Fibroblast of the aortic adventitia (primary cell): ENCODE results near the gene ID2. TPM values are rescaled to one million over a fixed set of nuclear protein-coding genes. Genes with fewer than 3 reads are reported as not detected.

Source experiments
- DNase-seq: peaks from one replicate; pipeline ENCODE4 v3.0.0-alpha.2; 2010; ENCODE audit warnings: low read depth
- H3K4me3 ChIP-seq: 2 replicates; pipeline ENCODE4 v1.5.1; 2011; ENCODE audit warnings: low read depth, mild to moderate bottlenecking, control low read depth, low read length, moderate library complexity
- CTCF ChIP-seq: IDR thresholded peaks from 2 replicates; pipeline ENCODE4 v1.5.1; 2011; ENCODE audit warnings: mild to moderate bottlenecking, low read length, control low read depth, inconsistent platforms; ENCODE audit not compliant: insufficient read depth
- total RNA-seq: library from RNA; depleted of rRNA; stranded (reverse); fragments of >200 nt; gene quantifications from 2 replicates; pipeline ENCODE4 v1.2.3, GENCODE V29; 2012; ENCODE audit warnings: low replicate concordance

The ID2 gene
- total RNA-seq, 1 donor: 207 TPM

GRCh38 chr2:8678731-8679566 lies 2.9 kb upstream of the ID2 start:
- peak; percentile 96 for DNase-seq
- TF ChIP-seq CTCF: no peak
- peak overlapping the region; percentile 75 for H3K4me3 ChIP-seq

GRCh38 chr2:8679567-8679826 lies 2.4 kb upstream of the ID2 start:
- no peak for TF ChIP-seq CTCF
- DNase-seq: no peak
- peak overlapping the region; percentile 75 for H3K4me3 ChIP-seq

- no peak for TF ChIP-seq CTCF
- DNase-seq: peak; percentile 80
- H3K4me3 ChIP-seq: peak overlapping the region; percentile 75
Observed at GRCh38 chr2:8679827-8680731, 1.8 kb upstream of the ID2 start.

- peak; percentile 92 for DNase-seq
- TF ChIP-seq CTCF: no peak
- peak overlapping the region; percentile 70 for H3K4me3 ChIP-seq
Observed at GRCh38 chr2:8680822-8681760, 765 bp upstream of the ID2 start.

- peak overlapping the region; percentile 93 for H3K4me3 ChIP-seq
- peak; percentile 70 for DNase-seq
- no peak for TF ChIP-seq CTCF
Observed at GRCh38 chr2:8682719-8683667, 1.1 kb downstream of the ID2 start.

GRCh38 chr2:8684540-8684877 lies 2.7 kb downstream of the ID2 start:
- peak overlapping the region; percentile 93 for H3K4me3 ChIP-seq
- TF ChIP-seq CTCF: no peak
- peak; percentile 67 for DNase-seq
